GM19467 (cell line): Measurements from ENCODE around the gene KIR2DL1.
"Not testable (repeated sequence)": the region's sequence is repeated elsewhere in the genome, so short reads cannot be mapped to it uniquely, and the experiment has no call there.

Experiments used
- ATAC-seq: cut with Tn5 transposase; IDR thresholded peaks from one replicate; pipeline ENCODE4 v1.9.1; 2021; ENCODE audit warnings: mild to moderate bottlenecking, moderate library complexity; ENCODE audit not compliant: unreplicated experiment

The KIR2DL1 gene

GRCh38 chr19:54771018-54771960 lies 1.7 kb downstream of the KIR2DL1 start:
- ATAC-seq: not testable (repeated sequence)

GRCh38 chr19:54772666-54773065 lies 3.1 kb downstream of the KIR2DL1 start:
- not testable (repeated sequence) for ATAC-seq

DNA sequence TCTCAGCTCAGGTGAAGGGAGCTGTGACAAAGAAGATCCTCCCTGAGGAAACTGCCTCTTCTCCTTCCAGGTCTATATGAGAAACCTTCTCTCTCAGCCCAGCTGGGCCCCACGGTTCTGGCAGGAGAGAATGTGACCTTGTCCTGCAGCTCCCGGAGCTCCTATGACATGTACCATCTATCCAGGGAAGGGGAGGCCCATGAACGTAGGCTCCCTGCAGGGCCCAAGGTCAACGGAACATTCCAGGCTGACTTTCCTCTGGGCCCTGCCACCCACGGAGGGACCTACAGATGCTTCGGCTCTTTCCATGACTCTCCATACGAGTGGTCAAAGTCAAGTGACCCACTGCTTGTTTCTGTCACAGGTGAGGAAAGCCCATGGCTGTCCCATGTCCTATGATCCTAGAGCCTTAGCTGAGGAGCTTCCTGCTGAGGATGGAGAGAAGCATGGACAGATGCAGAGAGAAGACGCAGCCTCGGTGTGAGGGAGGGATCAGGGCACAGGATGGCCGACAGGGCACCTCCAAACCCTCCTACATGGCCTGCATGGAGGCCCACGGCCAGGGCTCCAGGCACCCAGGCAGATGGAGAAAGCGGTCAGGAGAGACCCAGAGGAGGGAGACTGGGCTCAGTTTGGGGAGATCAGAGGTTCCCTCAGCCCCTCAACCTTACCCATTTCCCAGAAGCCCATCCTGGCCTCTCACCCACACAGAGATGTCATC lies 5.7 kb downstream of the KIR2DL1 start:
- ATAC-seq: not testable (repeated sequence)

DNA sequence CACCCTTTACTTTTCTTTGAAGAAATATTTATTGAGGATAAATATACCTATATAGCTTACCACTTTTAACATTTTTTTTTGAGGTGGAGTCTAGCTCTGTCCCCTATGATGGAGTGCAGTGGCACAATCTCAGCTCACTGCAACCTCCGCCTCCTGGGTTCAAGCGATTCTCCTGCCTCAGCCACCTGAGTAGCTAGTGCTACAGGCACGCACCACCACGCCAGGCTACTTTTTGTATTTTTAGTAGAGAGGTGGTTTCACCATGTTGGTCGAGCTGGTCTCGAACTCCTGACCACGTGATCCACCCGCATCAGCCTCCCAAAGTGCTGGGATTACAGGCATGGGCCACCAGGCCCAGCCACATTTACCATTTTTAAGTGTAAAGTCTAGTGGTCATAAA lies 6.2 kb downstream of the KIR2DL1 start:
- not testable (repeated sequence) for ATAC-seq

- not testable (repeated sequence) for ATAC-seq
These were observed 8.3 kb downstream of the KIR2DL1 start for GRCh38 chr19:54777851-54778250.

- ATAC-seq: not testable (repeated sequence)
These were observed 9.3 kb downstream of the KIR2DL1 start for GRCh38 chr19:54778896-54779295.

GRCh38 chr19:54782916-54783315 lies 13.3 kb downstream of the KIR2DL1 start:
- not testable (repeated sequence) for ATAC-seq

DNA sequence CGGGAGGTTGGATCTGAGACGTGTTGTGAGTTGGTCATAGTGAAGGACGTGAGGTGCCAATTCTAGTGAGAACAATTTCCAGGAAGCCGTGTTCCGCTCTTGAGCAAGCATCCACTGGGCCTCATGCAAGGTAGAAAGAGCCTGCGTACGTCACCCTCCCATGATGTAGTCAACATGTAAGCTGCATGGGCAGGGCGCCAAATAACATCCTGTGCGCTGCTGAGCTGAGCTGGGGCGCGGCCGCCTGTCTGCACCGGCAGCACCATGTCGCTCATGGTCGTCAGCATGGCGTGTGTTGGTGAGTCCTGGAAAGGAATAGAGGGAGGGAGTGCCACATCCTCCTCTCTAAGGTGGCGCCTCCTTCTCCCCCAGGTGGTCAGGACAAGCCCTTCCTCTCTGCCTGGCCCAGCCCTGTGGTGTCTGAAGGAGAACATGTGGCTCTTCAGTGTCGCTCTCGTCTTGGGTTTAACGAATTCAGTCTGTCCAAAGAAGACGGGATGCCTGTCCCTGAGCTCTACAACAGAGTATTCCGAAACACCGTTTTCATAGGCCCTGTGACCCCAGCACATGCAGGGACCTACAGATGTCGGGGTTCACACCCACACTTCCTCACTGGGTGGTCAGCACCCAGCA lies 16.6 kb downstream of the KIR2DL1 start:
- ATAC-seq: not testable (repeated sequence)

DNA sequence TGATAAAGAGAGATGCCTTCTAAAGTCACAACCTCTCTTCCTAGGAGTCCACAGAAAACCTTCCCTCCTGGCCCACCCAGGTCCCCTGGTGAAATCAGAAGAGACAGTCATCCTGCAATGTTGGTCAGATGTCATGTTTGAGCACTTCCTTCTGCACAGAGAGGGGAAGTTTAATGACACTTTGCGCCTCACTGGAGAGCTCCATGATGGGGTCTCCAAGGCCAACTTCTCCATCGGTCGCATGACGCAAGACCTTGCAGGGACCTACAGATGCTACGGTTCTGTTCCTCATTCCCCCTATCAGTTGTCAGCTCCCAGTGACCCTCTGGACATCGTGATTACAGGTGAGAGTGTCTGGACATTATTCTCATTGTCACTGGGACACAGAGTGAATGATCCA lies 18.6 kb downstream of the KIR2DL1 start:
- not testable (repeated sequence) for ATAC-seq

DNA sequence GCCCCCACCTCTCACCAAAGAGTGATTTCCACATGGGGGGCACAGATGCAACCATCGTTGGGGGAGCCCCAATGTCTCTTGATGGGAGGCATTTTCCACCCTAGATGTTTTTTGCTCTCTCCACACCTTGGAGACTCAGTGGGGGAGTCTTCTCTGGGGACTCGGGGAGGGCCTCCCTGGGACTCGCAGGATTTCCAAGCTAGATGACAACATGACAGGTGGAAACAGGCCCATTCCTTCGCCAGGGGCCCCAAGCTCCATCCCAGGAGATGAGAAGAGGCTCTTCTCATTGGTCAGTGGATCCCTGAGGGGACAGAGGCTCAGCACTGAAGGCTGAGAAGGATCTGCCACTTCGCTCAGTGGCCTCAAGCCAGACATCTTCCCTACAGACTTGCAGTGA lies 21.1 kb downstream of the KIR2DL1 start:
- ATAC-seq: no peak

DNA sequence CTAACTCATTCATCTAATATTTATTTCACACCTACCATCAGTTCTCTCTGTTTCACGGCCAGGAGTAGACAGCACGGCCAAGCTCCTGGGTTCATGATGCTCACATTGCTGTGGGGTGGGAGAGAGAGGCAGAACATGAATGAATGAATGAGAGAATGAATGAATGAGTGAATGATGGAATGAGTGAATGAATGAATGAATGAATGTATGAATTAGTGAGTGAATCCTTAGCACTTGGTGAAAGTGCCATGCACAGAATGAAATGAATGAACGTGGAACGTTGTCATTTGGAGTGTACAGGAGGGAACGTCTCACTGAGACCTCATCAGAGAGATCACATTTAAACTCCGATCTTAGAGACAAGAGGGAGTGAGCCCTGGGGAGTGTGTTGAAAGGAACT lies 21.9 kb downstream of the KIR2DL1 start:
- ATAC-seq: no peak

- ATAC-seq: no peak
These were observed 23.2 kb downstream of the KIR2DL1 start for GRCh38 chr19:54792814-54793213.

DNA sequence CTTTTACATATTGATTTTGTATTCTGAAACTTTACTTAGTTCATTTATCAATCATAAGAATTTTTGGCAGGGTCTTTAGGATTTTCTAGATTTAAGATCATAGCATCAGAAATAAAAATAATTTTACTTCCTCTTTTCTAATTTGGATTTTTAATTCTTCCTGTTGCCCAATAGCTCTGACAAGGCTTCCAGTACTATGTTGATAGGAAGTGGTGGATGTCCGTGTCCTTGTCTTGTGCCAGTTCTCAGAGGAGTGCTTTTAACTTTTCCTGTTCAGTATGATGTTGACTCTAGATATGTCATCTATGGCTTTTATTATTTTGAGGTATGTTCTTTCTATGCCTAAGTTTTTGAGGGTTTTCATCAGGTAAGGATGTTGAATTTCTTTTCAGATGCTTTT lies 26.2 kb downstream of the KIR2DL1 start:
- no peak for ATAC-seq

DNA sequence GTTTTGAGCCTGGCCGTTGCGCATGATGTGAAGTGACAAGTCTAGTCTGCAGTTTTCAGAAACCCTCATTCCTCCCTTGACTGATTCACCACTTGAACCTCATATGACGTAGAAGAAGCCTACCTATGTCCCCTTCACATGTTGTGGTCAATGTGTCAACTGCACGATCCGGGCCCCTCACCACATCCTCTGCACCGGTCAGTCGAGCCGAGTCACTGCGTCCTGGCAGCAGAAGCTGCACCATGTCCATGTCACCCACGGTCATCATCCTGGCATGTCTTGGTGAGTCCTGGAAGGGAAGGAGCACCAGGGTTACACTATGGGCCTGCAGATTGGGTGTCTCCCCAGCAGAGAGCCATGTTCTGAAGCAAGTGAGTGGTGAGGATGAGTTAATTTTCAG lies 33.8 kb downstream of the KIR2DL1 start, which contains the start of gene KIR2DL4:
KIR2DL4 (plus strand) TSS at position 201 of the 400 bp plus-strand sequence; CDS start at position 243, 42 bp downstream.
- ATAC-seq: no peak

GRCh38 chr19:54804101-54804500 lies 34.5 kb downstream of the KIR2DL1 start:
- ATAC-seq: no peak

DNA sequence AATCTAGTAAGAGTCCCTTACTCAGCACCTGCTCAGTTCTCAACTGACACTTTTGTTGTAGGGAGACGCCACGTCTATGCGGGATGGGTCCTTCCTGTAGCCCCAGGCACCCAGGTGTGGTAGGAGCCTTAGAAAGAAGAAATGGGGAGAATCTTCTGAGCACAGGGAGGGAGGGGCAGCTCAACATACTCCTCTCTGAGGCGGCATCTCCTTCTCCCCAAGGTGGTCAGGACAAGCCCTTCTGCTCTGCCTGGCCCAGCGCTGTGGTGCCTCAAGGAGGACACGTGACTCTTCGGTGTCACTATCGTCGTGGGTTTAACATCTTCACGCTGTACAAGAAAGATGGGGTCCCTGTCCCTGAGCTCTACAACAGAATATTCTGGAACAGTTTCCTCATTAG lies 35.0 kb downstream of the KIR2DL1 start:
- no peak for ATAC-seq

DNA sequence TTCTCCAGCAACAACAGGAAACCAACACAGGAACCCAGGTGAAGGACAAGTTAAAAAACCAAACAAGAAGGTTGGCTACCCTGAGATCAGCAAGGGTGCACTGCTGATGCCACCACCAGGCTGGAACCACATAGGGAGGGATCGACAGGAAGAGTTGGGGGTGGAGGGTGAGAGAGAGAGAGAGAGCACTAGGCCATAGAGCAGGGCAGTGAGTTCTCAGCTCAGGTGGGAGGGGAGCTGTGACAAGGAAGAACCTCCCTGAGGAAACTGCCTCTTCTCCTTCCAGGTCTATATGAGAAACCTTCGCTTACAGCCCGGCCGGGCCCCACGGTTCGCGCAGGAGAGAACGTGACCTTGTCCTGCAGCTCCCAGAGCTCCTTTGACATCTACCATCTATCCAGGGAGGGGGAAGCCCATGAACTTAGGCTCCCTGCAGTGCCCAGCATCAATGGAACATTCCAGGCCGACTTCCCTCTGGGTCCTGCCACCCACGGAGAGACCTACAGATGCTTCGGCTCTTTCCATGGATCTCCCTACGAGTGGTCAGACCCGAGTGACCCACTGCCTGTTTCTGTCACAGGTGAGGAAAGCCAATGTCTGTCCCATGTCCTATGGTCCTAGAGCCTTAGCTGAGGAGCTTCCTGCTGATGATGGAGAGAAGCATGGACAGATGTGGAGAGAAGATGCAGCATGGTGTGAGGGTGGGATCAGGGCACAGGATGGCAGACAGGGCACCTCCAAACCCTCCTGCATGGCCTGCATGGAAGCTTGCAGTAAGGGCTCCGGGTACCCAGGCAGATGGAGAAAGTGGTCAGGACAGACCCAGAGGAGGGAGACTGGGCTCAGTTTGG lies 36.3 kb downstream of the KIR2DL1 start:
- ATAC-seq: no peak

GRCh38 chr19:54806516-54806838 lies 36.9 kb downstream of the KIR2DL1 start:
- no peak for ATAC-seq

DNA sequence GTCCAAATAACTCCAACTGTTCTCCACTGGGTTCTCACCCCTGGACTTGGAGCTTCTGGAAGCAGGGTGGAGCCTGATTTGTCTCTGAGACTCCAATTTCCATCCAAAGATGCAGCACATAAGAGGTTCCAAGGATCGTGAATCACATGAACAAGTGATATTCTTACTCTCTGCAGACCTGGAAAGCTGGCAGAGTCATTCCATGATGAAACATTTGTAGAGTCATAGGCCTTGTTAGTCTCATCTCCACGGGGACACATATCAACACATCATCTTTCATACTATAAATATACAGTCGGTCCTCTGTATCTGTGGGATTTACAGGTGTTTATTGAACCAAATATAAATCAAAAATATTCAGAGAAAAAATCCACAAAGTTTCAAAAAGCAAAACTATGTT lies 45.0 kb downstream of the KIR2DL1 start:
- not testable (repeated sequence) for ATAC-seq

GRCh38 chr19:54816251-54816650 lies 46.7 kb downstream of the KIR2DL1 start, which contains the start of gene KIR3DL1:
KIR3DL1 (plus strand) TSS chr19:54816468.
- ATAC-seq: not testable (repeated sequence)
